ENCODE measurements around the gene UBXN2A.

UBXN2A gene

GRCh38 chr2:24047703-24048033 is 107.4 kb downstream of the UBXN2A start:
- DNase-seq = no peak

- no peak for DNase-seq
Measured at GRCh38 chr2:24048769-24049484, 108.7 kb downstream of the UBXN2A start.

DNA sequence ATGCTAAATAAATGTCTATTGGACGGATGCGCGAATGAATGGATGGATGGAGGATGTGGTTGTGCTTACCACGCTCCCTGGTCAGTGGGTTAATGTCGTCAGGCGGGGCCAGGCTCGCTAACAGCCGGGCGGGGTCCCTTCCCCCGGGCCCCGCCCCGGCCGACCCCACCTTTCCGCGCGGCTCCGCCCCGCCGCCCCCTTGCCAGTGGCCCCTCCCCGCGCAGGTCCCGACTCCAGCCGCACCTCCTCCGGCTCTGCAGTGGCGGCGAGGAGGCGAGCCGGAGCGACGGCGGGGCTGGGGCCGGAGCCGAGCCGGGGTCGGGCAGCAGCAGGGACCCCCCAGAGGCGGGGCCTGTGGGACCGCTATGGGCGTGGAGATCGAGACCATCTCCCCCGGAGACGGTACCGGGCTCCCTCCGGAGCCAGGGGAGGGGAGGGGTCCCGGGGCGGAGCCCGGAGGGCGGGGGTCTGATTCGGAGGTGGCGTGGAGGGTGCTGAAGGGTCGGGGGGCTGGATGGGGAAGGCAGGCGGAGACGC is 109.3 kb downstream of the UBXN2A start, which contains the start of gene FKBP1B:
Gene FKBP1B, plus strand, starts transcription at position 257 of the 537 bp plus-strand sequence. Its CDS starts 109 bp downstream, at position 366.
- peak; percentile 65 for DNase-seq

GRCh38 chr2:24050041-24050979 is 110.0 kb downstream of the UBXN2A start:
- DNase-seq = peak; percentile 2

DNA sequence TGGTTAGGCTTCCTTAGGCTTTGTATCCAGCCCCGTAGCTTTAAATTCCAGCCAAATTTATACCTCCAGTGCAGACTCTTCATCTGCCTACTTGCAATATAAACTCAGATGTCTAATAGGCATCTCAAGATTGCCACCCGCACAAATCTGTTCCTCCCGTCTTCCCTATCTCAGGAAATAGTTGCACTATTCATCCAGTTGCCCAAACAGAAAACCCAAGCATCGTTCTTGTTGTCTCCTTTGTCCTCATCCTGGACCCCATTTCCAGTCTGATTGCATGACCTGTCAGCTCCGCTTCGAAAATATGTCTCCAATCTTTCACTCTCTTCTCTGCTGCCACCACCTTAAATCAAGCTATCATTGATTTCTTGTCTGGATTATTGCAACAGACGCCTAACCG is 111.6 kb downstream of the UBXN2A start:
- no peak for DNase-seq

DNA sequence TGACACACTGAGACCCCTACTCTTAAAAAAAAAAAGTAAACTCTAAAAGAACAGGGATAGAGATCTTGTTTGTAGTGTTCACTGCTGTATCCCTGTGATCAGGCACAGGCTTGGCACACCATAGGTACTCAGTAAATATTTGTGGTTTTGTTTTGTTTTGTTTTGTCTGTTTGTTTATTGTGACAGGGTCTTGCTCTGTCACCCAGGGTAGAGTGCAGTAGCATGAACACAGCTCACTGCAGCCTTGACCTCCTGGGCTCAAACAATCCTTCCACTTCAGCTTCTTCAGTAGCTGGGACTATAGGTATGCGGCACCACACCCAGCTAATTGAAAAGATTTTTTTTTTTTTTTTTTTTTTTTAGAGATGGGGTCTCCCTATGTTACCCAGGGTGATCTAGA is 112.7 kb downstream of the UBXN2A start:
- DNase-seq = no peak
